ENCODE results near the gene DFFB.

The DFFB gene

GRCh38 chr1:3834701-3835100 is 22.6 kb upstream of the DFFB start:
- DNase-seq: no peak

- DNase-seq: no peak
Observed at GRCh38 chr1:3836421-3836820, 20.9 kb upstream of the DFFB start.

GRCh38 chr1:3837200-3837599 is 20.1 kb upstream of the DFFB start:
- DNase-seq: no peak

- DNase-seq: no peak
Observed at GRCh38 chr1:3837685-3838084, 19.6 kb upstream of the DFFB start.

GRCh38 chr1:3838788-3839187 is 18.5 kb upstream of the DFFB start:
- DNase-seq: no peak

- no peak for DNase-seq
Observed at GRCh38 chr1:3841491-3841890, 15.8 kb upstream of the DFFB start.

GRCh38 chr1:3842912-3843311 is 14.4 kb upstream of the DFFB start:
- DNase-seq: no peak

- DNase-seq: no peak
Observed at GRCh38 chr1:3846541-3846940, 10.7 kb upstream of the DFFB start.

- no peak for DNase-seq
Observed at GRCh38 chr1:3847081-3847480, 10.2 kb upstream of the DFFB start.

- no peak for DNase-seq
Observed at GRCh38 chr1:3850857-3851256, 6.4 kb upstream of the DFFB start.

GRCh38 chr1:3851292-3851691 is 6.0 kb upstream of the DFFB start:
- DNase-seq: no peak

GRCh38 chr1:3852091-3852490 is 5.2 kb upstream of the DFFB start:
- DNase-seq: no peak

- DNase-seq: no peak
Observed at GRCh38 chr1:3852711-3853485, 4.4 kb upstream of the DFFB start.

- DNase-seq: no peak
Observed at GRCh38 chr1:3857791-3858129, 484 bp downstream of the DFFB start.

- peak; percentile 54 for DNase-seq
Observed at GRCh38 chr1:3858231-3858981, 1.1 kb downstream of the DFFB start.

- no peak for DNase-seq
Observed at GRCh38 chr1:3863231-3863935, 6.1 kb downstream of the DFFB start.

- DNase-seq: no peak
Observed at GRCh38 chr1:3864884-3865283, 7.6 kb downstream of the DFFB start.

GRCh38 chr1:3865606-3866160 is 8.4 kb downstream of the DFFB start:
- no peak for DNase-seq

GRCh38 chr1:3868464-3869006 is 11.3 kb downstream of the DFFB start:
- no peak for DNase-seq

- peak; percentile 6 for DNase-seq
Observed at GRCh38 chr1:3869751-3870301, 12.6 kb downstream of the DFFB start.

GRCh38 chr1:3871451-3871805 is 14.2 kb downstream of the DFFB start:
- no peak for DNase-seq

GRCh38 chr1:3872546-3872945 is 15.3 kb downstream of the DFFB start:
- no peak for DNase-seq

- no peak for DNase-seq
Observed at GRCh38 chr1:3874736-3875135, 17.5 kb downstream of the DFFB start.

All from COR-L47 (cell line).